GM12878 (cell line): Measurements from ENCODE around the gene GPR107. TPM values are rescaled to one million over a fixed set of nuclear protein-coding genes. Genes with fewer than 3 reads are reported as not detected.
A peak's percentile ranks its signal among the peaks of the same experiment; 100 is the strongest.

ENCODE experiments used
- ATF7 ChIP-seq: fragments of 450-650 bp; IDR thresholded peaks from 2 replicates; pipeline ENCODE4 v1.6.1; 2016; ENCODE audit warnings: low read depth, mild to moderate bottlenecking
- BMI1 ChIP-seq: fragments of 450-650 bp; IDR thresholded peaks from 2 replicates; pipeline ENCODE4 v1.6.1; 2016; ENCODE audit warnings: mild to moderate bottlenecking, moderate library complexity, borderline replicate concordance
- CBFB ChIP-seq: IDR thresholded peaks from 2 replicates; pipeline ENCODE4 v1.6.1; 2016; ENCODE audit warnings: antibody characterized with exemption, low read depth
- CEBPZ ChIP-seq: fragments of 150-350 bp; IDR thresholded peaks from 2 replicates; pipeline ENCODE4 v1.6.1; 2016; ENCODE audit warnings: low read depth, low read length
- CHD1 ChIP-seq: IDR thresholded peaks from 2 replicates; pipeline ENCODE4 v1.6.1; 2012; ENCODE audit warnings: low read depth, low read length, improper control_type of control experiment
- CREB1 ChIP-seq: IDR thresholded peaks from 2 replicates; pipeline ENCODE4 v1.6.1; 2012; ENCODE audit warnings: low read depth, mild to moderate bottlenecking, inconsistent platforms
- FOXM1 ChIP-seq: IDR thresholded peaks from 2 replicates; pipeline ENCODE4 v1.6.1; 2012; ENCODE audit warnings: low read depth, mild to moderate bottlenecking, inconsistent platforms, low read length, moderate library complexity
- HDGF ChIP-seq: fragments of 450-650 bp; IDR thresholded peaks from 2 replicates; pipeline ENCODE4 v1.6.1; 2016; ENCODE audit warnings: antibody characterized with exemption
- KDM1A ChIP-seq: fragments of 200-600 bp; sonication (generic); IDR thresholded peaks from 2 replicates; pipeline ENCODE4 v1.6.1; 2016; ENCODE audit warnings: borderline replicate concordance
- LARP7 ChIP-seq: fragments of 450-650 bp; IDR thresholded peaks from 2 replicates; pipeline ENCODE4 v1.6.1; 2017; ENCODE audit warnings: mild to moderate bottlenecking
- MEF2A ChIP-seq: IDR thresholded peaks from 2 replicates; pipeline ENCODE4 v1.6.1; 2011; ENCODE audit warnings: low read depth, mild to moderate bottlenecking, low read length, moderate library complexity; ENCODE audit not compliant: insufficient read depth
- MTA2 ChIP-seq: fragments of 450-650 bp; IDR thresholded peaks from 2 replicates; pipeline ENCODE4 v1.6.1; 2016; ENCODE audit warnings: low read depth, mild to moderate bottlenecking, moderate library complexity
- MYC ChIP-seq: IDR thresholded peaks from 2 replicates; pipeline ENCODE4 v1.6.1; 2011; ENCODE audit warnings: mild to moderate bottlenecking, low read length, moderate library complexity, inconsistent platforms; ENCODE audit not compliant: insufficient read depth, insufficient replicate concordance, insufficient read length, severe bottlenecking
- NBN ChIP-seq: fragments of 450-650 bp; IDR thresholded peaks from 2 replicates; pipeline ENCODE4 v1.6.1; 2016
- NR2F1 ChIP-seq: fragments of 450-650 bp; conservative IDR thresholded peaks from 2 replicates; pipeline ENCODE4 v1.6.1; 2017; ENCODE audit warnings: mild to moderate bottlenecking
- POU2F2 ChIP-seq: IDR thresholded peaks from 3 replicates; pipeline ENCODE4 v1.6.1; 2011; ENCODE audit warnings: low read depth, mild to moderate bottlenecking, low read length, borderline replicate concordance
- PRDM15 ChIP-seq: fragments of 450-650 bp; formaldehyde crosslinking; IDR thresholded peaks from 2 replicates; pipeline ENCODE4 v1.4.0; 2020; ENCODE audit warnings: mild to moderate bottlenecking, moderate library complexity
- RELA ChIP-seq: fragments of 450-650 bp; IDR thresholded peaks from 2 replicates; pipeline ENCODE4 v1.8.0; 2014; ENCODE audit warnings: borderline replicate concordance; ENCODE audit not compliant: partially characterized antibody
- RELB ChIP-seq: fragments of 450-650 bp; IDR thresholded peaks from 2 replicates; pipeline ENCODE4 v1.6.1; 2017; ENCODE audit warnings: low read depth, mild to moderate bottlenecking, moderate library complexity
- SIN3A ChIP-seq: IDR thresholded peaks from 2 replicates; pipeline ENCODE4 v1.6.1; 2012; ENCODE audit warnings: low read depth, low read length, improper control_type of control experiment
- SIX5 ChIP-seq: IDR thresholded peaks from 2 replicates; pipeline ENCODE4 v1.6.1; 2011; ENCODE audit warnings: mild to moderate bottlenecking, low read depth, low read length, moderate library complexity; ENCODE audit not compliant: severe bottlenecking
- TCF12 ChIP-seq: IDR thresholded peaks from 2 replicates; pipeline ENCODE4 v1.6.1; 2011; ENCODE audit warnings: low read depth, mild to moderate bottlenecking, low read length
- ZNF622 ChIP-seq: fragments of 450-650 bp; IDR thresholded peaks from 2 replicates; pipeline ENCODE4 v1.6.1; 2017; ENCODE audit warnings: mild to moderate bottlenecking, inconsistent platforms
- polyA plus RNA-seq, 11 experiments: library from polyadenylated mRNA; depleted of rRNA in 4 of 11; unstranded in 6 of 11; stranded (reverse) in 5 of 11; fragments of >200 nt; fragmentation: Nextera tagmentation in 4 of 11; fragmentation: Illumina TruSeq in 1 of 11; extraction: Ambion mirVana in 4 of 11; extraction: Trizol in 1 of 11; gene quantifications; 1 replicate in 1 of 11; 2 replicates in 10 of 11; pipeline versions ENCODE4 v1.2.1 to v1.2.3, GENCODE V29; 2011 to 2016; ENCODE audit warnings: inconsistent platforms in 2 of 11, missing spikeins in 2 of 11, low read depth in 1 of 11
- total RNA-seq, 4 experiments: library from RNA; depleted of rRNA in 3 of 4; stranded (reverse); fragments of >200 nt in 3 of 4; fragmentation: Illumina TruSeq in 1 of 4; extraction: Trizol in 1 of 4; gene quantifications; 2 replicates each; pipeline versions ENCODE4 v1.2.1 to v1.2.3, GENCODE V29; 2013 to 2021

Gene GPR107
- total and polyA plus RNA-seq, 10 of the 15 experiments (the other 5 are each of a cell fraction or from before 2014, with no cell fraction given) = 2.7 to 21.4 (median 10.6) TPM

- TF ChIP-seq CEBPZ = no peak
- TF ChIP-seq FOXM1 = no peak
- TF ChIP-seq TCF12 = peak; percentile 56; the same call in 1 of the 2 replicates
- no peak for TF ChIP-seq MEF2A
- TF ChIP-seq RELA = peak; percentile 20
- TF ChIP-seq ZNF622 = no peak
- no peak for TF ChIP-seq KDM1A
- TF ChIP-seq ATF7 = no peak
- TF ChIP-seq CBFB = peak; percentile 58; the same call in 1 of the 2 replicates
- peak; percentile 16 for TF ChIP-seq SIX5
- TF ChIP-seq SIN3A = peak; percentile 60; the same call in 1 of the 2 replicates
- TF ChIP-seq MTA2 = peak; percentile 76
- TF ChIP-seq MYC = no peak
- TF ChIP-seq LARP7 = peak; percentile 86
- peak; percentile 47; the same call in 1 of the 2 replicates for TF ChIP-seq CREB1
- TF ChIP-seq POU2F2 = 0 out of 3 replicates have a peak, but pooled peaks have one; percentile 44
- no peak for TF ChIP-seq NBN
- TF ChIP-seq CHD1 = no peak
- TF ChIP-seq HDGF = no peak
- TF ChIP-seq PRDM15 (CRISPR knock-in tag) = no peak
- TF ChIP-seq RELB = peak; percentile 63
- TF ChIP-seq NR2F1 = peak; percentile 99
- peak; percentile 98 for TF ChIP-seq BMI1
These were observed at the start of gene GPR107 (continued) for GRCh38 chr9:130053504-130054324.
